Measurements from ENCODE around the gene TACC2. TPM values are rescaled to one million over a fixed set of nuclear protein-coding genes. Genes with fewer than 3 reads are reported as not detected.

TACC2 gene
- total RNA-seq, 2 experiments from 2014 or later = not detected

- Mint-ChIP-seq H3K27ac (no peak overlapping the region), H3K4me3 (no peak overlapping the region), H3K9me3 (no peaks in the 10 kb centered on the region), H3K27me3 (no peaks in the 10 kb centered on the region), H3K36me3 (ENCODE audit: low read depth) (no peaks in the 10 kb centered on the region), H3K4me1 (ENCODE audit: low read depth) (no peaks in the 10 kb centered on the region)
- TF ChIP-seq, protein P1, sequence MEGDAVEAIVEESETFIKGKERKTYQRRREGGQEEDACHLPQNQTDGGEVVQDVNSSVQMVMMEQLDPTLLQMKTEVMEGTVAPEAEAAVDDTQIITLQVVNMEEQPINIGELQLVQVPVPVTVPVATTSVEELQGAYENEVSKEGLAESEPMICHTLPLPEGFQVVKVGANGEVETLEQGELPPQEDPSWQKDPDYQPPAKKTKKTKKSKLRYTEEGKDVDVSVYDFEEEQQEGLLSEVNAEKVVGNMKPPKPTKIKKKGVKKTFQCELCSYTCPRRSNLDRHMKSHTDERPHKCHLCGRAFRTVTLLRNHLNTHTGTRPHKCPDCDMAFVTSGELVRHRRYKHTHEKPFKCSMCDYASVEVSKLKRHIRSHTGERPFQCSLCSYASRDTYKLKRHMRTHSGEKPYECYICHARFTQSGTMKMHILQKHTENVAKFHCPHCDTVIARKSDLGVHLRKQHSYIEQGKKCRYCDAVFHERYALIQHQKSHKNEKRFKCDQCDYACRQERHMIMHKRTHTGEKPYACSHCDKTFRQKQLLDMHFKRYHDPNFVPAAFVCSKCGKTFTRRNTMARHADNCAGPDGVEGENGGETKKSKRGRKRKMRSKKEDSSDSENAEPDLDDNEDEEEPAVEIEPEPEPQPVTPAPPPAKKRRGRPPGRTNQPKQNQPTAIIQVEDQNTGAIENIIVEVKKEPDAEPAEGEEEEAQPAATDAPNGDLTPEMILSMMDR (IDR thresholded peaks at IDR 0.05) = no peak
- no peak for DNase-seq
- ChIA-PET CTCF (no interaction called here), POLR2A (no interaction called here)
- intact Hi-C loops (cut with micrococcal nuclease) = no loop called here
- no peak for ATAC-seq
Observed at GRCh38 chr10:122243550-122243949, 254.6 kb downstream of the TACC2 start.

GRCh38 chr10:122244001-122244975, 255.3 kb downstream of the TACC2 start:
- intact Hi-C loops (cut with micrococcal nuclease) = no loop called here
- no peaks in the 10 kb centered on the region for H3K36me3 Mint-ChIP-seq (ENCODE audit: low read depth)
- POLR2A ChIA-PET = no interaction called here
- ATAC-seq (no peak), DNase-seq (no peak)
- no peaks in the 10 kb centered on the region for H3K4me1 Mint-ChIP-seq (ENCODE audit: low read depth)
- H3K4me3 Mint-ChIP-seq = no peak overlapping the region
- H3K27me3 Mint-ChIP-seq = no peaks in the 10 kb centered on the region
- CTCF ChIA-PET = no interaction called here
- TF ChIP-seq, protein P1 (IDR thresholded peaks at IDR 0.05) = no peak
- no peak overlapping the region for H3K27ac Mint-ChIP-seq
- H3K9me3 Mint-ChIP-seq = no peaks in the 10 kb centered on the region

DNA sequence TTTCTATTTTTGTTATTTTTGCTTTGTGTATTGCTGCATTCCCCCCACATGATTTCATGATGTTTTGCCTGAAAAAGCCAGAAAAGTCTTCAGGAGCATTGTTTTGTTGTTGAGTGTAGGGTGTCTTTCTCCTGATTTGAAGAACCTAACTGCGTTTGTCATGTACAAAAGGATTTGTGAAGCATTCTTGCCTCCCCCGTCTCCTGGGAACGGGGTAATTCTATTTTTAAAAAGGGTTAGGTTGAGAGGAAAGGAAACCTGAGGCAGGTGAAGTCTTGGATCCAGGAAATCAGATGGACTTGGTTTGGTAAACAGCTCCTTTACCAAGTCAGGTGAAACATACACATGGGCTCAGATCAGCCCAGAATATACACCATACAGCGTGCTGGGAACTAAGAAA, 256.2 kb downstream of the TACC2 start:
- TF ChIP-seq, protein P1 (IDR thresholded peaks at IDR 0.05) = no peak
- CTCF ChIA-PET = no interaction called here
- Mint-ChIP-seq H3K9me3 (no peaks in the 10 kb centered on the region), H3K4me1 (ENCODE audit: low read depth) (no peaks in the 10 kb centered on the region), H3K4me3 (no peak overlapping the region), H3K27me3 (no peaks in the 10 kb centered on the region), H3K36me3 (ENCODE audit: low read depth) (no peaks in the 10 kb centered on the region), H3K27ac (no peak overlapping the region)
- no peak for DNase-seq
- POLR2A ChIA-PET = no interaction called here
- no peak for ATAC-seq
- intact Hi-C loops (cut with micrococcal nuclease) = no loop called here

- Mint-ChIP-seq H3K4me3 (no peak overlapping the region), H3K36me3 (ENCODE audit: low read depth) (no peaks in the 10 kb centered on the region), H3K27ac (no peak overlapping the region), H3K9me3 (no peaks in the 10 kb centered on the region), H3K27me3 (no peaks in the 10 kb centered on the region), H3K4me1 (ENCODE audit: low read depth) (no peaks in the 10 kb centered on the region)
- CTCF ChIA-PET = no interaction called here
- DNase-seq (no peak), ATAC-seq (no peak)
- POLR2A ChIA-PET = no interaction called here
- intact Hi-C loops (cut with micrococcal nuclease) = no loop called here
- TF ChIP-seq, protein P1 (IDR thresholded peaks at IDR 0.05) = no peak
Observed at GRCh38 chr10:122245897-122246296, 256.9 kb downstream of the TACC2 start.

- intact Hi-C loops (cut with micrococcal nuclease) = no loop called here
- POLR2A ChIA-PET = interaction anchor here (1.1 kb wide), 1 partner anchor 20 kb away, joined by 3 read pairs; no protein-coding TSS in a partner anchor
- ATAC-seq (no peak), DNase-seq (no peak)
- H3K27ac Mint-ChIP-seq = no peak overlapping the region
- TF ChIP-seq, protein P1 (IDR thresholded peaks at IDR 0.05) = no peak
- no peak overlapping the region for H3K4me3 Mint-ChIP-seq
- CTCF ChIA-PET = interaction anchor here (1.1 kb wide), 1 partner anchor 21 kb away, joined by 4 read pairs; no protein-coding TSS in a partner anchor
- H3K4me1 Mint-ChIP-seq (ENCODE audit: low read depth) = no peaks in the 10 kb centered on the region
- H3K36me3 Mint-ChIP-seq (ENCODE audit: low read depth) = no peaks in the 10 kb centered on the region
- no peaks in the 10 kb centered on the region for H3K9me3 Mint-ChIP-seq
- no peaks in the 10 kb centered on the region for H3K27me3 Mint-ChIP-seq
Observed at GRCh38 chr10:122246830-122247520, 258.0 kb downstream of the TACC2 start.

All from activated CD8-positive, alpha-beta T cell treated with anti-CD3 and anti-CD28 coated beads for 36 hours (primary cell).